GM18526 (cell line): ENCODE data around the gene TMC2.

Source experiments
- POLR2A ChIP-seq: IDR thresholded peaks from 3 replicates; pipeline ENCODE4 v1.6.1; 2011; ENCODE audit not compliant: insufficient read length; ENCODE audit errors: extremely low read depth

The TMC2 gene

DNA sequence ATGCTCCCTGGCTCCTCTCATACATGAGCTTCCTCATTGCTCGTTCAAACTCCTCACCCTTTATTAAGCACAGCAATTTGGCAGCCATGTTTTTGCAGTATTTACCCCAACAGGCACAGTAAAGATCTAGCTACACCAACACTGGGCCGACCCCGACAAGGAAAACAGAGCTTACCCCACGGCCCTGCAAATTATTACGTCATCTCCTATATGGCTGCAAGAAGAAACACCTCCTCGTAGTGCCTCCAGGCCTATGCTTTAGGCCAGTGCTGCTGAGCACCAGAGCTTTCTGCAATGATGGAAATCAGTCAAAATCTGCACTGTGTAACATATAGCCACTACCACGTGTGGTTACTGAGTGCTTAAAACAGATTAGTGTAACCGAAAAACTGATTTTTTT is 26.7 kb downstream of the TMC2 start:
- TF ChIP-seq POLR2A: no peak

DNA sequence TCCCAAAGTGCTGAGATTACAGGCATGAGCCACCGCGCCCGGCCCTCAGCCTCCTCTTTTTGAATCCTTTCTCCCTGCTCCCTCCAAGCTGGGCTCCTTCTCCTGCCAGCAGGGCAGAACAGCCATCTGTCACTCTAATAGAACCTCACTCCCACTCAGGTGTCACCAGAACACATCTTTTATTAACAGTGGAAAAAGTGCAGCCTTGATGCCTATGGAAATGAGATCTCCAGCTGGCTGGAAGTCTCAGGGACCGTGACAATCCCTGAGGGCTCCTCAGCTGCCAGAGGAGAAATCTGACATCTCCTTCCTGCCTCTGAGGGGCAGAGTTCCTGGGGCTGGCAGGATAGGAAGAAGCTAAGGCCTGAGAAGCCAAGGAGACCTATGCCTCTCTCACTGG is 28.0 kb downstream of the TMC2 start:
- TF ChIP-seq POLR2A: no peak

DNA sequence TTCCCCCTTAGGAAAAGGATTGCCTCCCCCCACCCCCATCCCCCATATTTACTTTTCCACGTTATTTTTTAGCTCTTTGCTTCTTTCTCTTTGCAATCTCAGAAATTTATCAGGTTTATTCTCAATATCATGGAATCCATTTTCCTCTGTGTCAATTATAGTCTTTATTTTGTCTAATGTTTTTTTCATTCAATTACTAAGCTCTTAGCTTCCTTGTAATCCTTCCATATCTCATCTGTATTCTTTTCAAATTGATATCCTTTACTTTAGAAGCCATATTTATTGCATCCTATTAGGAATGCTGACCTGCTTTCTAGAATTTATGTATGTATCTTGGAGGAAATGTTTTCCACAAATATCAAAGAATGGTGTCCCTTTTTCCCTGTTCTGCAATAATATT is 39.3 kb downstream of the TMC2 start:
- no peak for TF ChIP-seq POLR2A

DNA sequence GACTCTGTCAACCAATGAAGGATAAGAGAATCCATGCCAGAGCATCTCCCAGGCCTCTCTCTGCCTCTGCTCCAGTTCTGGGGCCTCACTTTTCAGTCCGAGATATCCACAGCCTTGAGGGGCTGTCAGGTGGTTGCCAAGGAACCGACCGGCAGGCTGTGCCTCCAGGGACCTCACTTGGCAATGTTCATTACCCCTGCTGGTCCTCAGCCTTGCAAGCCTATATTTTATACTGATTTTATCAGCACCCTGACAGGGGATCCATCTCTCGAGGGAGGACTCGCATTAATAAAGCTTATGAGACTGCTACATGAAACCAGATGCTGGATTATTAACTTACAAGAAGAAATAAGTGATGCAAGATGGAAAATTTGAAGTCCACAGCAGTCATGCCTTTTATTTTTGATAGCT is 39.9 kb downstream of the TMC2 start:
- TF ChIP-seq POLR2A: no peak

DNA sequence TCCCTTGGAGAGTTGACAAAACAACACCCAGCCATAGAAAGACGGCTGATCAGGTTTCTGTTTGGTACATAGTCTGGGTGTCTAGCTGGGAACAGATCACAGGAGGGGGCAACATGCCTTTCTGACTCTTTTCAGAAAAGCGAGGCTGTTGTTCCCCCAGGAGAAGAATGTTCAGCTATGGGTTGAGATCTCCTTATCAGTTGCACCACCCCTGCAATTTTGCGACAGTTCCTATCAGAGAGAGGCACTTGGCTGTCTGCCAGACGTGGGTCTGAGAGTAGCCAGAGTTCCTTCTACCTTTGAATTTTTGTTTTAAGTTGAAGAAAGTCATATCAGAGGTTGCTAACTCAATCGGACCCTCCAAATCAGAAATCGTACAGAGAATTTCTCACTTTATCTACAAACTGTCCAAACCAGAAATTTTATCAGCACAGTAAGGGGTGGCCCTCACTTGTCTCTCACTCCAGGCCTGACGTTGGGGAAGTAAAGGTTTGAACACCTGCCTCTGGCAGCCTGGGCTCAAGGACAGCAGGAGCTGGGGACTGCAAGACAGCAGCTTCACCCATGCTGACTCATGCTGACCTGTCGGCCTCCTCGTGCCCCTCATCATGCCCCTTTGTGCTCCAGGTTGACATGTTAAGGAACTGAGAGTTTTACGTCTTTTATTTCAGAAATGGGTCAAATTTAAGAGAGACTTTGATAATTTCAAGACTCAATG is 42.3 kb downstream of the TMC2 start:
- TF ChIP-seq POLR2A: no peak

DNA sequence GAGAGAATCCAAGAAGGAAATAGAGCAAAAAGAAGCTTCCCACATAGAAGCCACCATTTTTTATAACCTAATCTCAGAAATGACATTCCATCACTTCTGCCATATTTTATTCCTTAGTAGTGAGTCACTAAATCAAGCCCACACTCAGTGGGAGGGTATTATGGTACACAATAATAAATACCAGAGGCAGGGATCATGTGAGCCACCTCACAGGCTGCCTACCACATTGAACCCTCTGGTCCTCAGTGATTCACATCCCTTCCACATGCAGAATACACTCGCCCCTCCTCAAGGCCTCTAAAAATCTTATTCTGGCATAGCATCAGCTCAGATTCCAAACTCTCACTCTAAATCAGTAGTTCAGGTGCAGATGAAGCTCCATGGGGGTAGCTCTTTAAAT is 49.4 kb downstream of the TMC2 start:
- no peak for TF ChIP-seq POLR2A

DNA sequence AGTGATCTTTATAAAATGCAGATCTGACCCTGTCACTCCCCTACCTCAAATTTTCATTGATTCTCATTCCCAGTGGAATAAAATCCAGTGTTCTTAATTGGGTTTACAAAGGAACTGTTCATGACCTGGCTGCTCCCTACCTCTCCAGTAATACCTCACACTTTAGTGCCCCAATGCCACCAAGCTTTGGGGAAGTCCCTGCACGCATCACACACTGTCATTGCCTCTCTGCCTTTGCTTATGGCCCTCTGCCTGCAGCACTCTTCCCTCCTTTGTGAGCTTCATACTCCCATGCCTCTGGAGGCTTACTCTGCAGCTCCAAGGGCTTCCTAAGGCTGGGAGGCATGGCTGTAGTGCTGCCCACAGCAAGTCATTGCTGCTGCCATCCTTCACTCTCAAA is 57.4 kb downstream of the TMC2 start:
- TF ChIP-seq POLR2A: no peak

DNA sequence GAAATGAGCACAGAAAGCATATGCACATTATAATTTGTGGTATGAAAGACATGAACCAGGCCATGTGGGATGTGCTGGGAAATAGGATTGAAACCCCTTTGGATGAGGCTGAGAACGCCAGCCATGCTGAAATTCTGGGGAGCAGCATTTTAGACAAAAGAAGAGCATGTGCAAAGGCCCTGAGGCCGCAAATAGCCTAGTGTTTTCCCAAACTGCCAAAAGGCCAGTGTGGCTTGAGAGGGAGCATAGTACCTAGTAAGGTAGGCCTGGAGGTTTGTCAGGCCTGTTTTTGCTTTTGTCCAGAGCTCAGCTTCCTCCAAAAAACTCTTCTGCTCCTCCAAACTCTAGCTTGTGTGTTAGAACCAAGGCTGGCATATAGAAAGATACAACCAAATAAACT is 58.7 kb downstream of the TMC2 start:
- no peak for TF ChIP-seq POLR2A

DNA sequence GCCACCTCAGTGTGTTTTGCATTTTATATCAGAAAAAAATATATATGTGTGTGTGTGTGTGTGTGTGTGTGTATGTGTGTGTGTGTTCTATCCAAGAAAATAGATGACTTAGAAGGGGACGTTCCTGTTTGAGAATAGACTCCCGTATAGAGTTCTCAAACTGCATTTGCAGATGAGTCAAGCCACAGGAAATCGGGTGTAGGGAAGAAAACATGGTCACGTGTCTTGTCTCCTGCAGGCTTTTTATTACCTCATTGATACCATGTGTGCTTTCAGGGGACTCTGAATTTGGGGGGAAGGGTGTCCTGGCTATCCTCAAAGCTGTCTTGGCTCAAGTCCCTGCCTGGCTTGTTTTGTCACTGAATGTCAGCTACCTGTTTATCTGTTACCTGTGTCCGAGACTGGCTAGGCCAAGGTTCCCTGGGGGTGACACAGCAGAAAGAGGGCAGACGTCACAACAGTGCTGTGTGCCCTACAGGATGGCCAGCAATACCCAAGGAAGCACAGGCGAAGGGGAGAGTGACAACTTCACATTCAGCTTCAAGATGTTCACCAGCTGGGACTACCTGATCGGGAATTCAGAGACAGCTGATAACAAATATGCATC is 60.4 kb downstream of the TMC2 start:
- TF ChIP-seq POLR2A: no peak

DNA sequence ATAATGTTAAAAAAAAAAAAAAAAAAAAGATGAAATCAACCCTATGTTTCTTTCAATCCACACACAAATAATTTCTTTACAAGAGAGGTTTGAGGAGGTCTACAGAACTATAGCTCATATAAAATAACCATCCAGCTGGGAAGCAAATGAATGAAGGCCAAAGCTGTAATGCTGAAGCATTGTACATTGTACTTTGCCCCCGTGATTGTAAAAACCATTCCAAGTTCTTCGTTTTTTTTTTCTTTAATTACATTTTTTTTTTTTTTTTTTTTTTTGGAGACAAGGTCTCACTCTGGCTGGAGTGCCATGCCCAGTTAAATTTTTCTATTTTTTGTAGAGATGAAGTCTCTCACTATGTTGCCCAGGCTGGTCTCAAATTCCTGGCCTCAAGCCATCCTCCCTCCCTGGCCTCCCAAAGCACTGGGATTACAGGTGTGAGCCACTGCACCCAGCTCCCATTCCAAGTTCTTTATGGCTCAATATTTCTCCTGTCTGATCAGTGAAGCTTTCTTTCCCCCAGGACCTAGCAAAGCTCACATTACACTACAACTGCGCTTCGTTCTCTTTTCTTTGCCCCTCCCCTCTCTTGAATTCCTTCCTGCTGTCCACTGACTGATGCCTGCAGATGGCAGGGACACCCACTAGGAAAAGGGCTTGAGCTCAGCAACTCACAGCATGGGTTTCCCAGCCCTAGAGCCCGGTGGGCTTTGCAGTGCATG is 63.1 kb downstream of the TMC2 start:
- TF ChIP-seq POLR2A: no peak

DNA sequence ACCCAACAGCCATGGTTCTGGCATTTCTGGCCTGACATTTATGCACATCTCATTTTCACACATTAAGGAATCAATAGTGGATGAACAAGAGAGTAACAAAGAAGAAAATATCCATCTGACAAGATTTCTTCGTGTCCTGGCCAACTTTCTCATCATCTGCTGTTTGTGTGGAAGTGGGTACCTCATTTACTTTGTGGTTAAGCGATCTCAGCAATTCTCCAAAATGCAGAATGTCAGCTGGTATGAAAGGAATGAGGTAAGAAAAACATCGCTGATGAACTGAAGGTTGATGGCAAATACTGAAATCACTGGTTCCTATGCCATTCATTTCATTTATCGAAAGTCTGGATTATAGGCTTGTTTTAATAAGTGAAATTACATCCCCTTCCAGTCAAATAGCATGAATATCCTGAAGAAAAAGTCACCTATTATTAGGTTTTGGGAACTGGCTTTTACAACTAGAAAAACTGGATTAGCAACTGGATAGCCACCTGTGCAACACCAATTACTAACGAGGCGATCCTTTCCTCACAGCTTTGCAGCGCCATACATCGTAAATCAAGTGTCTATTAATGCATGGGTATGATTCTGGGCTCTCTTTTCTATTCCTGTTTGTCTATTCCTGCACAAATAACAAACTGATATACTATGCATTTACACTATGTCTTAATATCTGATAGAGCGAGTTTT is 65.8 kb downstream of the TMC2 start:
- TF ChIP-seq POLR2A: no peak

DNA sequence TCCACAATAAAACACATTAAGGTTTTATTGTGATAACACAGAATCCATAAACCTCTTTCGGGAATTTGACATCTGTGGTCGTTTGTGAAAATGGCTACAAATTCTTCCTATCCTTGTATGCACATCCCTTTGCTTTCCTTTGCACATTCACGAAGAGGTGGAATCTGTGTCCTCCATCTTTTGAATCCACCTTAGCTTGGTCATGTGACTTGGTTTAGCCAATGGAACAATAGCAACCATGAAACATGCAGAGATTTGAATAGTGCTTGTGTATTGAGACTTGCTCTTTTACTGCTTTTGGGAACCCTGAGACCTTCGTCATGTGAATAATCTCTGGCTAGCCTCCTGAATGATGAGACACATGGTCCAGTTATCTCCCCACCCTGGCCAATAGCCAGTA is 66.4 kb downstream of the TMC2 start:
- no peak for TF ChIP-seq POLR2A

DNA sequence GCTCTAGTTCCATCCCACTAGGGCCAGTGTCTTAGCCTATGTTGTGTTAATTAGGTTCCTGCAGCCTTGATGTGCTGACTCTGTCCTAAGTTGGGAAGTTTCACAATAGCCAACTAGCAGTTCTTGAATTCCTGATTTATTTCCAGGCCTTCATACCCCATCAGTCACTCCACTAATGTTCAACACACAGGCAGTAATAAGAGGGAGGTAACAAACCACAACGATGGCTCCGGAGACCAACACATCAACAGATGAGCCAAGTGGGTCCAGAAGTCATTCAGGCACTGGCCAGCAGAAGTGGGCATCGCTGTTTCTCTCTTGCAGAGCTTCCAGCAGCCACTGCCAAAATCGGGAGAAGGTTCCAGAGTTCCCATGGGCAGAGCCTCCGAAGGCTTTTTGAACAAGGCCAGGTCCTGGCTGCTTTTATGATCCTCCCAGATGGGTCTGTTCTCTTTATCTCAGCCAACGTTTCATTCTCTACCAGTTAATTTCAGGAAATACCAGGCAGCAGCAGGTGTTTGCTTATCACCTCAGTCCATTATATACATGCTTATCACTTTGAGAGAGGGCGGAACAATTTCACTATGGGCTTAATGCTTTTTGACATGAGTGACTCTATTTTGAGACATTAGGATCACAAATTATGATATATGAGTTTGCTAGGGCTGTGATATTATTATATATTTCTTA is 67.6 kb downstream of the TMC2 start:
- no peak for TF ChIP-seq POLR2A

DNA sequence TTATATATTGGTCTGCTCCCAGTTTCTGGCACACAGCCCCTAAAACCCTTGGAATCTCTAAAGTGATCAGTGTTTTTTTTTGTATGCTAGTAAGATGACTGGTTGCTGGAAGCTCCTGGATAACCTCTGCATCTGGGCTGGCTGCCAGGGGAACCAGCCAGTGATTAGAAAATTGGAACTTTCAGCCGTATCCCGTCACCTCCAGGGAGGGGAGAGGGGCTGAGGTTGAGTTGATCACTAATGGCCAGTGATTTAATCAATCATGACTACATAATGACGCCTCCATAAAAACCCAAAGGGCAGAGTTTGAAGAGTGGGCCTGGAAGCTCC is 68.1 kb downstream of the TMC2 start:
- no peak for TF ChIP-seq POLR2A

DNA sequence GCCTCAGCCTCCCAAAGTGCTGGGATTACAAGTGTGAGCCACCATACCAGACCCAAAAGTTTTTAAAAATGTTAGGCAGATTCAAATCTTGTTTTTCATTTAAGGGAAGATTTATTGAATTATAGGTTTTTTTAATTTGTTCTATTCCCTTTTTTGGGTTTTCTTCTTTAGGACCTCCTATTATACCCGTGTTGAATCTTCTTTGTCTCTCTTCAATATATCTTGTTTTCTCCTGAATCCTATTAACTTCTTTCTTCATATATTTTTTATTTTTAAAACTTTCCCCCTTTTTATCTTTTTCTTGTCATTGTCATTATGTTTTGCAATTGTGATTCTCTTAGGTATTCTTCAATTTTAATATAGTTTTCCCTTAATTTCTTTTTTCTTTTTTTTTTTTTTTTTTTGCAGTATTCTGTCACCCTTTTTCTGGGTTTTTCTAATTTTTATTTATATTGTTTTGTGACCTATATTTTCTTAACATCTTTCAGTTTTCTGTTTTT is 70.2 kb downstream of the TMC2 start:
- no peak for TF ChIP-seq POLR2A

DNA sequence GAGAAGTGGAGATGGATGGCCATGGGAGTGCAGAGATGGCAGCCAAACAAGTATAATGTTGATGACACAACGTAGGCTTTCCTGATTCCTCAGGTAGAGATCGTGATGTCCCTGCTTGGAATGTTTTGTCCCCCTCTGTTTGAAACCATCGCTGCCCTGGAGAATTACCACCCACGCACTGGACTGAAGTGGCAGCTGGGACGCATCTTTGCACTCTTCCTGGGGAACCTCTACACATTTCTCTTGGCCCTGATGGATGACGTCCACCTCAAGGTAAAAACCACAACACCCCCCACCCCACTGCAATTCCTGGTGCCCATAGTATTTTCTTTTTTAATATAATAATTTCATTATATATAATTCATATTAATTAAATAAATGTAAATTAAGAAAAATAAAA is 74.0 kb downstream of the TMC2 start:
- TF ChIP-seq POLR2A: no peak
